Measurements from ENCODE around the gene PAQR9. TPM values are rescaled to one million over a fixed set of nuclear protein-coding genes. Genes with fewer than 3 reads are reported as not detected.

Gene PAQR9
- total RNA-seq, 1 experiment from 2014 or later, result not detected

- H3K4me1 ChIP-seq (replicated peaks; ENCODE audit: insufficient read depth), result peaks cover 42% of the 10 kb centered on the region
- DNase-seq, result no peak
- no peaks in the 10 kb centered on the region for H3K27me3 ChIP-seq (ENCODE audit: insufficient read depth, low read depth)
- peak overlapping the region; percentile 66 for H2AFZ ChIP-seq
- H3K9me3 ChIP-seq (ENCODE audit: insufficient read depth, low read depth), result no peaks in the 10 kb centered on the region
- H3K9me2 ChIP-seq (ENCODE audit: insufficient read depth), result no peaks in the 10 kb centered on the region
- peaks cover 44% of the 10 kb centered on the region for H3K79me2 ChIP-seq (ENCODE audit: low read depth)
- CTCF ChIA-PET, result interaction anchor here (0.6 to 1.2 kb wide), 2 partner anchors 171 to 413 kb away, joined by 3 read pairs; no protein-coding TSS in a partner anchor
- H4K20me1 ChIP-seq (ENCODE audit: insufficient read depth), result peaks cover 17% of the 10 kb centered on the region
- peak overlapping the region; percentile 93 for H3K4me3 ChIP-seq
- TF ChIP-seq CTCF (conservative IDR thresholded peaks at IDR 0.05) (no peak), EZH2 (IDR thresholded peaks at IDR 0.05; ENCODE audit: low read depth) (no peak)
- H3K27ac ChIP-seq, result peak overlapping the region; percentile 96
- no TSS peak for BruUV-seq (replicated peaks)
- no peaks in the 10 kb centered on the region for H3K36me3 ChIP-seq (ENCODE audit: low read depth)
- POLR2A ChIA-PET (ENCODE audit: unreplicated experiment), result interaction anchor here (0.6 to 0.9 kb wide), 2 partner anchors 12 to 147 kb away, joined by 14 to 16 read pairs; no protein-coding TSS in a partner anchor
- H3F3A ChIP-seq (ENCODE audit: insufficient read depth, low read depth), result peaks cover 19% of the 10 kb centered on the region
- peak overlapping the region; percentile 100 for H3K4me2 ChIP-seq
- intact Hi-C loops (cut with micrococcal nuclease; ENCODE audit: unreplicated experiment), result loop anchor here (2.0 to 10.0 kb wide), 4 partner anchors 275 to 553 kb away; partner anchors contain the start of genes ATR, TRPC1 and XRN1
These were observed 36.4 kb upstream of the PAQR9 start for GRCh38 chr3:142999881-143000280.

GRCh38 chr3:142998439-142998838 is 35.0 kb upstream of the PAQR9 start:
- Histone ChIP-seq H3K79me2 (ENCODE audit: low read depth) (peaks cover 29% of the 10 kb centered on the region), H3K27ac (peak overlapping the region; percentile 96; the same call in 1 of the 2 replicates), H3K9me2 (ENCODE audit: insufficient read depth) (no peaks in the 10 kb centered on the region), H3K4me3 (no peak overlapping the region; the same call in 1 of the 2 replicates), H3K9me3 (ENCODE audit: insufficient read depth, low read depth) (no peaks in the 10 kb centered on the region), H3K36me3 (ENCODE audit: low read depth) (no peaks in the 10 kb centered on the region), H4K20me1 (ENCODE audit: insufficient read depth) (peaks cover 6% of the 10 kb centered on the region; the same call in 1 of the 2 replicates), H3K4me2 (peak overlapping the region; percentile 100), H3K27me3 (ENCODE audit: insufficient read depth, low read depth) (no peaks in the 10 kb centered on the region), H3F3A (ENCODE audit: insufficient read depth, low read depth) (peaks cover 19% of the 10 kb centered on the region), H3K4me1 (replicated peaks; ENCODE audit: insufficient read depth) (peaks cover 39% of the 10 kb centered on the region), H2AFZ (no peak overlapping the region)
- POLR2A ChIA-PET (ENCODE audit: unreplicated experiment), result interaction anchor here (1.0 kb wide), 1 partner anchor 17 kb away, joined by 9 read pairs; no protein-coding TSS in a partner anchor
- intact Hi-C loops (cut with micrococcal nuclease; ENCODE audit: unreplicated experiment), result no loop called here
- CTCF ChIA-PET, result interaction anchor here (1.2 kb wide), 1 partner anchor 170 kb away, joined by 3 read pairs; no protein-coding TSS in a partner anchor
- TF ChIP-seq EZH2 (IDR thresholded peaks at IDR 0.05; ENCODE audit: low read depth) (no peak), CTCF (conservative IDR thresholded peaks at IDR 0.05) (no peak)
- BruUV-seq (replicated peaks), result no TSS peak
- no peak for DNase-seq

- intact Hi-C loops (cut with micrococcal nuclease; ENCODE audit: unreplicated experiment), result no loop called here
- TF ChIP-seq EZH2 (IDR thresholded peaks at IDR 0.05; ENCODE audit: low read depth) (no peak), CTCF (conservative IDR thresholded peaks at IDR 0.05) (no peak)
These were observed 33.9 kb upstream of the PAQR9 start for GRCh38 chr3:142997330-142997729.

More at GRCh38 chr3:142997330-142997729, 33.9 kb upstream of the PAQR9 start:
- no peaks in the 10 kb centered on the region for H3K36me3 ChIP-seq (ENCODE audit: low read depth)
- H3K9me3 ChIP-seq (ENCODE audit: insufficient read depth, low read depth), result no peaks in the 10 kb centered on the region
- no peak overlapping the region for H2AFZ ChIP-seq
- H3K27me3 ChIP-seq (ENCODE audit: insufficient read depth, low read depth), result no peaks in the 10 kb centered on the region
- H3K4me2 ChIP-seq, result peak overlapping the region; percentile 22
- H3K9me2 ChIP-seq (ENCODE audit: insufficient read depth), result no peaks in the 10 kb centered on the region
- peaks cover 18% of the 10 kb centered on the region for H3K79me2 ChIP-seq (ENCODE audit: low read depth)
- peaks cover 33% of the 10 kb centered on the region for H3K4me1 ChIP-seq (replicated peaks; ENCODE audit: insufficient read depth)
- peaks cover 19% of the 10 kb centered on the region for H3F3A ChIP-seq (ENCODE audit: insufficient read depth, low read depth)
- peak in 1 of 2 experiments; percentile 67 for DNase-seq
- no TSS peak for BruUV-seq (replicated peaks)
- 0 out of 2 replicates have a peak overlapping the region, but pooled peaks have one; percentile 19 for H3K27ac ChIP-seq
- no peaks in the 10 kb centered on the region for H4K20me1 ChIP-seq (ENCODE audit: insufficient read depth)
- no peak overlapping the region; the same call in 1 of the 2 replicates for H3K4me3 ChIP-seq
- POLR2A ChIA-PET (ENCODE audit: unreplicated experiment), result interaction anchor here (0.6 kb wide), 1 partner anchor 401 kb away, joined by 3 read pairs; the partner anchor contains the start of gene PLS1
- CTCF ChIA-PET, result interaction anchor here (1.2 kb wide), 1 partner anchor 169 kb away, joined by 5 read pairs; no protein-coding TSS in a partner anchor
